ENCODE data around the gene CFAP97.

Gene CFAP97

DNA sequence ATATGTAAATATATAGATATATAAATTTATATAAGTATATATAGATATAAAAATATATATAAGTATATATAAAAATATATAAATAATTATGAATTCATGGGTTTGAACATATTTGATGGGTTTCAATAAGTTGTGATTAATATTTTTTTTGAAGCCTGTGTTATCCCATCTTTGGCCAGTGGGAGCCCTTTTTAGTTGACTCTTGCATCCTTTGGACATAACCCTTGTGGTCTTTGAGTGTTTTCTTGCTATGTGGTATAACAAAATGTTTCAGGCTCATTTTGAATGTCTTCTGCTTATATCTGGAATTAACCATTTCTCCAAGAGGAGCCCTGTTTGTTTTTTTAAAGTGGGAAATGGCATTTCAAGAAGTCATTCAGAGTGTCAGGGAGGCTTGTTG is 20.8 kb upstream of the CFAP97 start:
- Histone ChIP-seq H3K4me1 (ENCODE audit: control insufficient read depth, insufficient read depth, low read length, poor library complexity, severe bottlenecking) (no peaks in the 10 kb centered on the region), H3K4me3 (ENCODE audit: insufficient read depth, low read depth, low read length, poor library complexity, severe bottlenecking) (no peak overlapping the region), H3K9me3 (ENCODE audit: control insufficient read depth, low read length) (no peaks in the 10 kb centered on the region), H3K27ac (ENCODE audit: insufficient read depth, low read length, poor library complexity, severe bottlenecking) (no peak overlapping the region), H3K36me3 (ENCODE audit: control insufficient read depth, insufficient read depth, low read length) (no peaks in the 10 kb centered on the region), H3K27me3 (replicated peaks; ENCODE audit: control insufficient read depth, insufficient read depth, low read length, poor library complexity, severe bottlenecking) (no peaks in the 10 kb centered on the region)
- no peak for DNase-seq

DNA sequence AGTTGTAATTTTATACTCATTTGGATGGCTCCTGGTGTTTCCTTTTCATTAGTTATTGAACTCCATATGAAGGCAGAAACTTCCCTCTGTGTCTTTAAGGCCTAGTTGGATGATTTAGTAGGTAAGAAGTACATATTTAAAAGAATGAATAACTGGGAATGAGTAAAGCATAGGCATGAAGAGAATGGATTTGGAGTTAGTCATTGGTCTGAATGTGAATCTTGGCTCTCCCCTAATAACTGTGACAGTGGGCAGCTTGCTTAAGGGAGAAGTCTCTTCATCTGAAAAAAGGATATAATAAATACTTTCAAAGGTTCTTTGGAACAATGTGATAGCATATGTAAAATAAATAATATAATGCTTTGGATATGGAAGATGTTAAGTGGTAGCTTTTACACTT is 18.8 kb upstream of the CFAP97 start:
- Histone ChIP-seq H3K27me3 (replicated peaks; ENCODE audit: control insufficient read depth, insufficient read depth, low read length, poor library complexity, severe bottlenecking) (no peaks in the 10 kb centered on the region), H3K36me3 (ENCODE audit: control insufficient read depth, insufficient read depth, low read length) (no peaks in the 10 kb centered on the region), H3K4me1 (ENCODE audit: control insufficient read depth, insufficient read depth, low read length, poor library complexity, severe bottlenecking) (no peaks in the 10 kb centered on the region), H3K4me3 (ENCODE audit: insufficient read depth, low read depth, low read length, poor library complexity, severe bottlenecking) (no peak overlapping the region), H3K27ac (ENCODE audit: insufficient read depth, low read length, poor library complexity, severe bottlenecking) (no peak overlapping the region), H3K9me3 (ENCODE audit: control insufficient read depth, low read length) (no peaks in the 10 kb centered on the region)
- no peak for DNase-seq

DNA sequence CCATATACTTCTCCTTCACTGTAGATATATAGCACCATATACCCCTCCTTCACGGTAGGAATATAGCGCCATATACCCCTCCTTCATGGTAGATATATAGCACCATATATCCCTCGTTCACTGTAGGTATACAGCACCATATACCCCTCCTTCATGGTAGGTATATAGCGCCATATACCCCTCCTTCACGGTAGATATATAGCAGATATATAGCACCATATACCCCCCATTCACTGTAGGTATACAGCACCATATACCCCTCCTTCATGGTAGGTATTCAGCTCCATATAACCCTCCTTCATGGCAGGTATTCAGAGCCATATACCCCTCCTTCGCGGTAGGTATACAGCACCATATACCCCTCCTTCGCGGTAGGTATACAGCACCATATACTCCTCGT is 18.1 kb upstream of the CFAP97 start:
- no peak overlapping the region for H3K27ac ChIP-seq (ENCODE audit: insufficient read depth, low read length, poor library complexity, severe bottlenecking)
- no peak overlapping the region for H3K4me3 ChIP-seq (ENCODE audit: insufficient read depth, low read depth, low read length, poor library complexity, severe bottlenecking)
- no peaks in the 10 kb centered on the region for H3K36me3 ChIP-seq (ENCODE audit: control insufficient read depth, insufficient read depth, low read length)
- H3K4me1 ChIP-seq (ENCODE audit: control insufficient read depth, insufficient read depth, low read length, poor library complexity, severe bottlenecking) = no peaks in the 10 kb centered on the region
- DNase-seq = no peak
- H3K27me3 ChIP-seq (replicated peaks; ENCODE audit: control insufficient read depth, insufficient read depth, low read length, poor library complexity, severe bottlenecking) = no peaks in the 10 kb centered on the region
- no peaks in the 10 kb centered on the region for H3K9me3 ChIP-seq (ENCODE audit: control insufficient read depth, low read length)

GRCh38 chr4:185221491-185221890 is 17.7 kb upstream of the CFAP97 start:
- no peaks in the 10 kb centered on the region for H3K9me3 ChIP-seq (ENCODE audit: control insufficient read depth, low read length)
- no peaks in the 10 kb centered on the region for H3K27me3 ChIP-seq (replicated peaks; ENCODE audit: control insufficient read depth, insufficient read depth, low read length, poor library complexity, severe bottlenecking)
- no peaks in the 10 kb centered on the region for H3K36me3 ChIP-seq (ENCODE audit: control insufficient read depth, insufficient read depth, low read length)
- no peak overlapping the region for H3K27ac ChIP-seq (ENCODE audit: insufficient read depth, low read length, poor library complexity, severe bottlenecking)
- H3K4me1 ChIP-seq (ENCODE audit: control insufficient read depth, insufficient read depth, low read length, poor library complexity, severe bottlenecking) = no peaks in the 10 kb centered on the region
- DNase-seq = no peak
- no peak overlapping the region for H3K4me3 ChIP-seq (ENCODE audit: insufficient read depth, low read depth, low read length, poor library complexity, severe bottlenecking)

GRCh38 chr4:185219551-185220344 is 15.9 kb upstream of the CFAP97 start:
- no peak overlapping the region for H3K27ac ChIP-seq (ENCODE audit: insufficient read depth, low read length, poor library complexity, severe bottlenecking)
- no peaks in the 10 kb centered on the region for H3K36me3 ChIP-seq (ENCODE audit: control insufficient read depth, insufficient read depth, low read length)
- no peak overlapping the region for H3K4me3 ChIP-seq (ENCODE audit: insufficient read depth, low read depth, low read length, poor library complexity, severe bottlenecking)
- no peaks in the 10 kb centered on the region for H3K9me3 ChIP-seq (ENCODE audit: control insufficient read depth, low read length)
- H3K27me3 ChIP-seq (replicated peaks; ENCODE audit: control insufficient read depth, insufficient read depth, low read length, poor library complexity, severe bottlenecking) = no peaks in the 10 kb centered on the region
- DNase-seq = no peak
- H3K4me1 ChIP-seq (ENCODE audit: control insufficient read depth, insufficient read depth, low read length, poor library complexity, severe bottlenecking) = no peaks in the 10 kb centered on the region

- no peaks in the 10 kb centered on the region for H3K27me3 ChIP-seq (replicated peaks; ENCODE audit: control insufficient read depth, insufficient read depth, low read length, poor library complexity, severe bottlenecking)
- no peak for DNase-seq
- H3K36me3 ChIP-seq (ENCODE audit: control insufficient read depth, insufficient read depth, low read length) = no peaks in the 10 kb centered on the region
- H3K9me3 ChIP-seq (ENCODE audit: control insufficient read depth, low read length) = no peaks in the 10 kb centered on the region
- no peak overlapping the region for H3K27ac ChIP-seq (ENCODE audit: insufficient read depth, low read length, poor library complexity, severe bottlenecking)
- no peak overlapping the region for H3K4me3 ChIP-seq (ENCODE audit: insufficient read depth, low read depth, low read length, poor library complexity, severe bottlenecking)
- H3K4me1 ChIP-seq (ENCODE audit: control insufficient read depth, insufficient read depth, low read length, poor library complexity, severe bottlenecking) = no peaks in the 10 kb centered on the region
Observed at GRCh38 chr4:185218312-185218711, 14.5 kb upstream of the CFAP97 start.

DNA sequence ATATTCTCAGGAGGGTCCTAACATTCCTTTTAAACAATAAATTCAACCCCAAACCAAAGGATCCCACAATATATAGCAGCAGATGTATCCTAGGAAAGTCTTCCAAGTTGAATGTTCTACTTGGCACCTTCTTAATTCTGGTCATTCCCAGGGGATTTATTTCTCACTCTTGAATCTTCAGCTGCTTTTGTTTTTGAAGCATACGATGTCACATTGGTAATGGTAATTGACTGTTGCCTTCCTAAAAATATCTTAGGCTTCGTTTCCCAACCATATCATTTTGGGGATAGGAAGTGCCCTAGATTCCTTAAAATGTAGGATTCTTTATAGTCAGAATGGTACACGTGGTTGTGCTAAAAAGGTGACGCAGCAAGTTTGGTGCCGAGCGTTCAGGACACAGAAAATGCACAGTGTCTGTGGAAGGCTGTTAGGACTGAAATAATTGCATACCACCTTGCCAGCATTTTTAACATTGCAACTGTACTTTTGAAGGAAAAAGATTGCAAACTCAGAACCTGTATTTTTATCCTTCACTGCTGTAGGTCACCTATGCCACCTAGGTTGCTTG is 13.7 kb upstream of the CFAP97 start:
- Histone ChIP-seq H3K27ac (ENCODE audit: insufficient read depth, low read length, poor library complexity, severe bottlenecking) (no peak overlapping the region), H3K27me3 (replicated peaks; ENCODE audit: control insufficient read depth, insufficient read depth, low read length, poor library complexity, severe bottlenecking) (no peaks in the 10 kb centered on the region), H3K36me3 (ENCODE audit: control insufficient read depth, insufficient read depth, low read length) (no peaks in the 10 kb centered on the region), H3K4me3 (ENCODE audit: insufficient read depth, low read depth, low read length, poor library complexity, severe bottlenecking) (no peak overlapping the region), H3K4me1 (ENCODE audit: control insufficient read depth, insufficient read depth, low read length, poor library complexity, severe bottlenecking) (no peaks in the 10 kb centered on the region), H3K9me3 (ENCODE audit: control insufficient read depth, low read length) (no peaks in the 10 kb centered on the region)
- no peak for DNase-seq

DNA sequence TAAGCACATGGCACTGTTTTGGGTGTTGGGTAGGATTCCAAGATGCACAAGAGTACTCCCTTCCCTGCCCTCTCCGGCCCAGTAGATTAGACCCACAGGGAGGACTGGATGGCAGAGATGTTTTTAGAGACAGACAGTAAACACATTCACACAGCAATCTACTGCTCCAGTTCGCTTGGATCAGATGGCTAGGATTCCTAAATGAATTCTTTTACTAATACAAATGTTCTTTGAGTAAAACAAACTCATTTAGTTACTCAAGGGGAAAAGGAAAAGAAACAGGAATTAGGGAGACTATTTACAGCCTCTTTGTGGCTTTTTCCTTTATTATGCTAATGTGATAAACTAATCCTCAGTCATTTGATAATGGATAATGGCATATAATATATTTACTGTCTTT is 11.5 kb upstream of the CFAP97 start:
- Histone ChIP-seq H3K4me3 (ENCODE audit: insufficient read depth, low read depth, low read length, poor library complexity, severe bottlenecking) (no peak overlapping the region), H3K27me3 (replicated peaks; ENCODE audit: control insufficient read depth, insufficient read depth, low read length, poor library complexity, severe bottlenecking) (no peaks in the 10 kb centered on the region), H3K4me1 (ENCODE audit: control insufficient read depth, insufficient read depth, low read length, poor library complexity, severe bottlenecking) (peaks cover 8% of the 10 kb centered on the region), H3K9me3 (ENCODE audit: control insufficient read depth, low read length) (no peaks in the 10 kb centered on the region), H3K27ac (ENCODE audit: insufficient read depth, low read length, poor library complexity, severe bottlenecking) (no peak overlapping the region), H3K36me3 (ENCODE audit: control insufficient read depth, insufficient read depth, low read length) (no peaks in the 10 kb centered on the region)
- no peak for DNase-seq

- Histone ChIP-seq H3K4me1 (ENCODE audit: control insufficient read depth, insufficient read depth, low read length, poor library complexity, severe bottlenecking) (peaks cover 12% of the 10 kb centered on the region), H3K36me3 (ENCODE audit: control insufficient read depth, insufficient read depth, low read length) (no peaks in the 10 kb centered on the region), H3K4me3 (ENCODE audit: insufficient read depth, low read depth, low read length, poor library complexity, severe bottlenecking) (no peak overlapping the region), H3K9me3 (ENCODE audit: control insufficient read depth, low read length) (no peaks in the 10 kb centered on the region), H3K27me3 (replicated peaks; ENCODE audit: control insufficient read depth, insufficient read depth, low read length, poor library complexity, severe bottlenecking) (no peaks in the 10 kb centered on the region), H3K27ac (ENCODE audit: insufficient read depth, low read length, poor library complexity, severe bottlenecking) (no peak overlapping the region)
- DNase-seq = no peak
Observed at GRCh38 chr4:185213877-185214276, 10.1 kb upstream of the CFAP97 start.

DNA sequence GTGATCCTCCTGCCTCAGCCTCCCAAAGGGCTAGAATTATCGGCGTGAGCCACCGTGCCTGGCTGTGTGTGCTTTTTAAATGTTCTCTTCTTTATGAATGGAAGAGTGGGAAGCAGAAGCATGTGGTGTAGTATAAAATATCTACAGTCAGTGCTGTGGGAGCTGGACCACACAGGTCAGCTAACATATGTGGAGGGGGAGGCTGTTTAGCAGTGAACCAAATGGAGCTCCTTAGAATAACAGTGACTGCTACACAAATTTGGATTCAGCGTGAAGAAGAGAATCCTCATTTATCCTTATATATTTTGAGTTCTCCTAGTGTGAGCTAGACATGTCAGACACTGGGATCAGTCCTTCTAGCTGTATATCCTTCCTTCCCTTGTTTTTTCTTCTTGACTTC is 8.8 kb upstream of the CFAP97 start:
- no peaks in the 10 kb centered on the region for H3K36me3 ChIP-seq (ENCODE audit: control insufficient read depth, insufficient read depth, low read length)
- H3K4me1 ChIP-seq (ENCODE audit: control insufficient read depth, insufficient read depth, low read length, poor library complexity, severe bottlenecking) = peaks cover 16% of the 10 kb centered on the region
- DNase-seq = no peak
- H3K27me3 ChIP-seq (replicated peaks; ENCODE audit: control insufficient read depth, insufficient read depth, low read length, poor library complexity, severe bottlenecking) = no peaks in the 10 kb centered on the region
- no peak overlapping the region for H3K27ac ChIP-seq (ENCODE audit: insufficient read depth, low read length, poor library complexity, severe bottlenecking)
- H3K4me3 ChIP-seq (ENCODE audit: insufficient read depth, low read depth, low read length, poor library complexity, severe bottlenecking) = no peak overlapping the region
- no peaks in the 10 kb centered on the region for H3K9me3 ChIP-seq (ENCODE audit: control insufficient read depth, low read length)

All from effector memory CD4-positive, alpha-beta T cell (primary cell).